GM19324 (cell line): ENCODE measurements around the gene DCTN2.

Experiments
- ATAC-seq: cut with Tn5 transposase; IDR thresholded peaks from one replicate; pipeline ENCODE4 v1.9.1; 2021; ENCODE audit warnings: mild to moderate bottlenecking, moderate library complexity; ENCODE audit not compliant: unreplicated experiment, low FRiP score

Gene DCTN2

DNA sequence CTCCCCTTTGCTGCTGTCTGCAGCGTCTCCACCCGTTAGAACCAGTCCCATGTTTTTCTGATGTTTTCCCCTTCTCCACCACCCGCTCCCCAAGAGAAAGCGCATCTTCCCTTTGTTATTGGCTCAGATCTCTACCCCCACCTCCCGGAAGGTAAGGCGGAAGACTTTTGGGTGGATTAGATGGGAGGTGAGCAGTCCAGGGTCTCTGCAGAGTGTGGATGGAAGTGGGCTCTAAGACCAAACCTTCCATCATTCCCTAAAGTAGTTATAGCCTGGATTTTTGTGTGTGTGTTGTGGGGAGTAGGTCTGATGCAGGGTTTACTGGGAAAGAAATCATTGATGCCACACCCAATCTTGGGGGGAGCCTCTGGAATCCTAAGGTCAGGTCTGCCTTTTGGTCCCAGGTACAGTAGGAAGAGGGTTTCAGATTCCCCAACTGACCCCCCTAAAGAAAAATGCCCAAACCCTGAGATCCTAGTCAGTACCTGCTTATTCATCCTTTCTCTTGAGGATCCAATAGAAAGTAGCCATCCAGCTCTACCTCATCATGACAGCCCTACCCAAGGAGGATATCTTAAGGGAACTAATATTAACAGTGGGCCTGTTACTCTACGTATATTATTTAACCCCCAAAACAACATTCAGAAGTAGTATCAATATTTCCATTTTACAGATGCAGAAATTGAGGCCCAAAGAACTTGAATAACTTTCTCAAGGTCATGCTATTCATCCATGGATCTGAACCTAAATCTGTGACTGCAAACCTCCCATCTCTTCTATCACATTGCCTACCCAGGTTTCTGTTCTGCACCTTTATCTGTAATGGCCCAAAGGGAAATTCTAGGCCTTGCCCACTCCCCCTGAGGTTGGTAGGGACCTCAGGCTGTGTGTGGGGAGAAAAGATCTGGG is 3.9 kb upstream of the DCTN2 start:
- no peak for ATAC-seq

DNA sequence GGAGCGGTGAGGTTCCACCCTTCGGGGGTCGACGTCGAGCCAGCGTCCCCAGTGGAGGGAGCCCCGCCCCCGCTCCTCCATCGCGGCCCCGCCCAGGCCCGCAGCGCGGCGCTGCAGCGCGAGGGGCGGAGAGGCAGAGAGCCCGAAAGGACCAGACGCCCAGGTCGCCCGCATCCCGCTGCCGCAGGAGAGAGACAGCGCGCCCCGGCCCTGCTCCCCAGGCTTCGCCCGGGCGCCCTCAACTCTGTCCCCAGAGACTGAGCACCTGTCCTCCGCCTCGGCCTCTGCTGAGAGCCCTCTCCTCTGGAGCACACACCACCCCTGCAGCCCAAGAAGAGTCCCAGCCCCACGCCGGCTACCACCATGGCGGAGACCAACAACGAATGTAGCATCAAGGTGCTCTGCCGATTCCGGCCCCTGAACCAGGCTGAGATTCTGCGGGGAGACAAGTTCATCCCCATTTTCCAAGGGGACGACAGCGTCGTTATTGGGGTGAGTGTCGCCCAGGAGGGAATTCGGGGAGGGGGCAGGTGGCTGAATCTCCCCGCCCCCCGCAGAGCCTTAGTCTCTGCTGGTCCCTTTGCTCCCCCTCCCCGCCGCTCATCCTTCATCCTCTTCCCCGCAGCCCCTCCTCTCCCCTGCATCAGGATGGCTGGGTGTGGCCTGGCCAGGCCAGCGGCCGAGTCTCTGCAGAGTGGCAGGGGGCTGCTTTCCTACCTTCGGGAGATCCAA is 3.1 kb upstream of the DCTN2 start, which contains the start of gene KIF5A:
KIF5A (plus strand) TSS at position 136 of the 732 bp plus-strand sequence; CDS start at position 364, 228 bp downstream.
- ATAC-seq, result no peak

DNA sequence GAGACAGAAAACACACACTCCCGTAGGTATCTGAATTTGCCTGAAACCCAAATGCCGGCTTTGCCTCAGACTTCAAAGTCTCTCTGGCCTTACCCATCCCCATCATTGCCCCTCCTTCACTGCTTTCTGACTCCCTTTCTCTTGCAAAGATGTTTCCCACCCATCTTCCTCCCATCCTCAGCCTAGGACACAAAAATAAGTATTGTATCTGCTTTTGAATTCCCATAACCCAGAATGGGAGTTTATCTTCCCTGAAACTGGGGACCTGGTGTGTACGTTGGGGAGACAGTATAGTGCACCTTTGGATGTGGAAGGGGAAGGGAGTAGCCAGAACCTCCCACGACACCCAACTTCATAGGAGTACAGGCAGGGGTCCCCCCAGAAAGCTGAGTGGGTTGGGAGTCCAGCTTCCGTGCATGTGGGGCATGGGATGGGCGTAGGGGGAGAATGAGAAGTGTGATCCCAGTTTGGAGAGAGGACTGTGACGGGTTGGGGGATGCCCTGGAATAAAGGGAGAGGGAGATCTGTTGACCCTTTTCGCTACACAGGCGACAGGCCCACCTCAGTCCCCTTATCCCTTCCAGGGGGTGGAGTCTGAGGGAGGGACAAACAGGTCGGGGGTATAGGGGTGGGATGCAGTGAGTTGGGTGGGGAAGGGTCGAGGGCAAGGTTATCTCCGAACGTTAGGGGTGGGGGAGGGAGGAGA is 2.4 kb upstream of the DCTN2 start:
- ATAC-seq, result no peak

DNA sequence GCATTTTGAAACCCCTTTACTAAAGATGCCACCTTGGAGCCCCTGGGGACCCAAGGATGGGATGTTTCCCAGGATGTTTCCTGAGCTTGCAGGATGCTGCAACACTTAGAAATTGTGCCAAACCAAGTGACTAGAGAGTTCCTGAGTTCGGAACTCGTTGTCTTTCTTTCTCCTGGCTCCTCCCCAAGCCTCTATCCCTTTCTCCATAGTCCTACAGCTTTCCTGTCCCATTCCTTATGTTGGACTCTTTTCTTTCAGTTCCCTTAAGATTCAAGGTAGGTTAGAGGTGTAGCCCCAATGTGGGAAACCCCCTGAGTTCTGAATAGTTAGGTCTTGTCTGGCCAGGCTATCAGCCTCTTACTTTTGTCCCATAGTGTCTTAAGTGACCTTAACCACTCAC is 1.5 kb upstream of the DCTN2 start:
- no peak for ATAC-seq

DNA sequence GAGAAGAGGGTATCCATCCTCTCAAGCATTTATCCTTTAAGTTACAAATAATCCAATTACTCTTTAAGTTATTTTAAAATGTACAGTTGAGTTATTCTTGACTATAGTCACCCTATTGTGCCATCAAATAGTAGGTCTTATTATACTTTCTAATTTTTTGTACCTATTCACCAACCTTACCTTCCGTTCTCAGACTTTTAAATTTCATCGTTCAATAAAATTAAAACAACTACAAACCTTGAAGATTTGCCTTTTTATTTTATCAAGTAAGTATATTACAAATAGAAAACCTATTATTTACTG is 972 bp upstream of the DCTN2 start:
- ATAC-seq, result no peak

DNA sequence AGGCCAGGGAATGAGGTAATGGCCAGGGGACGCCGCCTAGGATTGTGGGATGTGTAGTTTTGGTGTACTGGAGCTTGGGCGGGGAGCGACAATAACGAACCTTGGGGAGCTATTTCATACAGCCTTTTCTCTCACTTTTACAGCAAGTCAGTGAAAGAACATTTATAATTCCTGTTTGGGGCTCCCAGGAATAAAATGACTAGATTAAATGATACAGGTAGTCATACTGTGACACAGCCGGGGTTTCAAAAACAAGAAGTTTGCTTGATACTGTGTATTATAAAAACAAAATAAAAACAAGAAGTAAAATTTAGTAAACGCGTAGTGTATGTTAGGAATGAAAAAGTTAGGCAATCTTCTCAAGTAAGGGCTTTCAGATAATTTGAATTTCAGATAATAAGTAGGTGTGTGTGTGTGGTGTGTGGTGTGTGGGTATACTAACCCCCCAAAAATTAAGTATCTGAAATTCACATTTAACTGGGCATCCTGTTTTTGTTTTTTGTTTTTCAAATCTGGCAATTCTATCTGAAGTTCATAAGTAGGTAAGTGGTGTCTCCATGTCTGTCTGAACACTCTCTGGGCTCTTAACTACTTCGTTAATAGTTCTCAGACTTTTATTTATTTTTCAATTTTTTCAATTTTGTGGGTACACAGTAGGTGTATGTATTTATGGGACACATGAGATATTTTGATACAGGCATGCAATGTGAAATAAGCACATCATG is 458 bp upstream of the DCTN2 start:
- no peak for ATAC-seq

DNA sequence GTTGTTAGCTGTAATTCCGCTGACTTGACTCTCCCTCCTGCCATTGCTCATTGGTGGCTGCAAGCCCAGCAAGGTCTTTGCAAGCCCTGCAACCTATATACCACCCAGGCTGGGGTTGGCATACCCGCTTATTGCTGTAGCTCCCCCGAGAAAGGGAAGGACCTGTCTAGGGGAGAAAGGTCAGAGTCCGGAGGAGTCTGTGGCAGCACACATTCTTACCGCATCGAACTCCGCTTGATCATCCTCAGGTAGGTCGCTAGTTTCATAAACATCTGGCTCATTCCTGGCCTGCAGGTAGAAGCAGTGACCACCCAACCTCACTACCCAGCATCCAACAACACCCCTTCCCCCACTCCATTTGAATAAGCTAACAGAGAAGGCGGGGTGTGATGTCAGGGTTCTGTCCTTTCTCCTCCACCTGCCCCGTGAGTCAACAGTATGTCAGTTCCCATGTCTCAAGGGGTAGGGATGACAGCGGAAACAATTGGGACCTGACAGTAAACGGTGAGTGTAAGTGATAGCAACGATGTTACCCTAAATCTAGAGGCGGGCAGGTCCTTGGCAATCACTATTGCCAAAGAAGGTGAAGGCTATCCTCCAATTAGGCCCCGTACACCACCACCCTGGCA is 1.1 kb downstream of the DCTN2 start:
- no peak for ATAC-seq

DNA sequence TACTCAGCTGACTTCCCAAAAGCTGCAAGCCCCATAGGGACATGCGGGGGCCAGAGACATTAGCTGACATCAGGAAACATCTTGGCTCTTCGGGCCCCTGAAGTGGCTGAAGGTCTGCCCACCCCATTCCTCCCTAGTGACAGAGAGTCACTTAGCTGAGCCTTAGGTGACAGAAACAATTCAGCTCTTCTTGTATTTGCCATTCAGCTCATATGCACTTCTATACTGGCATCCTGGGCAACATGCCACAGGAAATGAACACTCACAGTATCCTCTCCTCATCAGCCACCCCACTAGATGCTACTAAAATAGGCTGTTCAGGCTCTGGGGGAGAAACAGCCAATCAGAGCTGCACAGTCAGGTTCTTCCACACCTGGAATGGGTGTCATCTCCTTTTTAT is 3.4 kb downstream of the DCTN2 start:
- ATAC-seq, result no peak

DNA sequence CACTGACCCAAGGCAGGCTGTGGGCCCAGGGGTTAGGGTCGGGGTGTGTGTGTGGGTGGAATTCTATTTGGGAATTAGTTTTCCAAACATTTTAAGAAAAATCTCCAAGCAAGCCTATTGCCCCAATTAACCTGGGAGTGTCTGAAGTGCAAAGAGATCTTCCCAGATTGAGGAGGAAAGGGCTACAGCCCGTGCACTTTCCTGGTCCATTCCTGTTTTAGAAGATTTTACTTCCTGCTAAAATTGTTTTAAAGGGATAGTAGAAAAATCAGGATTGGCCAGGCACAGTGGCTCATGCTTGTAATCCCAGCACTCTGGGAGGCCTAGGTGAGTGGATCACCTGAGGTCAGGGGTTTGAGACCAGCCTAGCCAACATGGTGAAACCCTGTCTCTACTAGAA is 5.3 kb downstream of the DCTN2 start:
- ATAC-seq, result no peak

DNA sequence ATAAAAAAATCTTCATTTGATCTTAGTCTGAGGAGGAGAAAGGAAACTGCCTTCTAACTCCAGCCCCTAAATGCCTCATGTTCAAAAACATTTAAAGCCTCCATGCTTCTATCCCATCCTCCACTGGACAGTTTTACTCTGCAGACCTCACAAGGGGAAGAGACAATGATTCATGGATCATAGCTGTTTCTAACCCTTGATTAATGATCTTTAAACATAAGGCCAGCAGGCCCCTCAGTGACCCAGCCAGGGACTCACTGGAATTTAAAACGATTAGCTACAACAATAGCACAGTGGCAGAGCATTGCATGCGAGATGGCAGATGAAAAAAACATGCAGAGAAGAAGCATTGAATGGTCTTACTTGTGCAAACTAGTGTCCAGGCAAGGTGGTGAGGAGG is 6.0 kb downstream of the DCTN2 start:
- no peak for ATAC-seq

DNA sequence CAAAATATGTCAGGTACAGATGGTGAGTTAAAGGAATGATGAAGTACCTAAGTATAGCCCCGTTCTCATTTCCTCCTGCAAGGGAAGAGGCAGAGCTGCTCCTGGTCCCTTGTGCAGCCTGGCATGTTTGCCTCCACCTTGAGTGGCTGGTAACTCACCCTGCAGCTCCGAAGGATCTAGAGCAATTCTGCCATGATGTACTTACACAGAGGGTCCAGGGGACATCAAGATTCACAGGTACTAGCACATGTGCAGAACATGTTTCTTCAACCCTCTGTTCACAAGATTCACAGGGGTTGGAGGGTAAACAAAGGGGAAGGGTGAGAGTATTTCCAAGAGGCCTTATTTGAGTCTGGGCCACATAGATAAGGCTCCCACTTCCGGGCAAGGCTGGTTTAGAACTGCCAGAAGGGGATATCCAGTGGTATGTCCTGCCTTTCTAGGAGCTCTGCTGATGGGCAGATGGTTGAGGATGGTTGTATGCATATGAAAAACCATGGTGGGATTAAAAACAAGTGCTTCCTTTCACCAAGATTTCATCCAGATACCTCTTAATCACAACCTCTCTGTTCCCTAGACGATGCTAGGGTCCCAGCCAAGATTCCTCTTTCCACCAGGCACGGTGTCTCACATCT is 7.7 kb downstream of the DCTN2 start:
- no peak for ATAC-seq

DNA sequence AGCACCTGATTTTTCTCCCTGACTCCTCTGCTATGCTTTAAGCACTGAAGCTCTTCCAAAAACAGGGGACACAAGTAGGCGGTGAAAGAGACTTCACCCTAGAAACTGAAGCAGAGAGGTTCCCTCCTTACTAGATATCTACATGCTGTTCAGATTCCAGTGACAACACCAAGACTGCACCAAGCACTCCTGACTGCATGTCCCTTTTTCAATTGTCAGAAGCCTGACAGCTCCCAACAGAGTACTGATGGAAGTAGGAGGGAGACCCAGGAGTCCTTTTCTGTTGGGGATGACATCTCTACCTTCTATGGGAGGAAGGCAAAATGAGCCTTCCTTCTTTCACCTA is 10.4 kb downstream of the DCTN2 start:
- no peak for ATAC-seq

DNA sequence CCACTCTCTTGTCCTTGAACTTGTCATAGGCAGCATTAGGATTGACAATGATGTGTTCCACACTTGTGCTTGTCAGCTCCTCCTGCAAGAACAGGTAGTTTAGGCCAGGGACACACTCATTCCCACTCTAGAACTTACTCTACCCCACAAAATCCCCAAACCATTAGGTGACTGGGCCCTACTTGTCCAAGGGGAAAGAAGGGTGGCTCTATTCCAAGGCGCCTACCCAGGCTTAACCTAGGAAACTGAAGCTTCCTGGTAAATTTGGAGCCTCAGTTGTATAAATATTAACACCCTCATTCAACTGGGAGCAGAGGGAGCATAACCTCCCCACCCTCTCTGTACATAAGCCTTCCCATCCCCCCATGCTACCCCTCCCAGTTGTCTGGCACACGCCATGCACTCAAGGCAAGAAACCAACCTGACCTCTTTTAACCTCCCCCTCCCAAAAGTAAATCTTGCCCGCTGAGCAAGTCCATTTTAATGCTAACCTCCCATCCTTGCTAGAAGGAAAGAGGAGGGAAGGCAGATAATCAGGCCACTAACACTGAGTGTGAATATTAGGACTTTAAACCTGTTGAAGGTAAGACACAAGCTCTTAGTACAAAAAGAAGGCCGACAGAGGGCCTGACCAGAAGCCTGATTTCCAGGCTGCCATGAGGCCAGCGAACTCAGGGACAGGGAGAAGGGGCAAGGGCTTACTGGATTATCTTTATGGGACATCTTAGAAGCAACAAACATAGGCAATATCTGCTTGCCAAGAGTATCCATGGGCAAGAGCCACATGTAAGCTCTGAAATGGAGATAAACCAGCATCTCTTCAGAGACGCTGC is 11.0 kb downstream of the DCTN2 start:
- no peak for ATAC-seq

DNA sequence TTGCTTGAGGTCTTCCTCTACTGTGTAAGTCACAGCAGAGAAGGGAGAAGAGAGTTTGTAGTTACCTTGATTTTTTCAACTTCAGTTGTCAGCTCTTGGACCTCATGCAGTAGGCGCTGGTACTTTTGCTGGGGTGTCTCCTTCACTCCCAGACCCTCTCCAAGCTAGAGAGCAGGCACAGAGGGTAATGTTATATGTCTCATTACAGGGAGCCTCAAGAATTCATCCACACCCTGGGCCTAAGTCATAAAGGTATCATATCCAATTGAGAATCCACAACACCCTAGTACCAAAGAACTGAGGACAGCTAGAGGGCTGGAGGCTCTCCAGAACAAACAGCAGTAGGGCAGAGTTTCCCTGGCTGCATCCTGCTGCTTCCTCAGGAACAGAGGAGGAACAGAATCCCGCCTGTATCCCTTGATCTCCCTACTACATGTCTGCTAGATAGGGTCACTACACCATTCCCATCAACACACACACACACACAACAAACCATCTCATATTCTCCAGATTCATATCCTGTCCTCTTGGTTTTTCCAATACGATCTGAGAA is 11.9 kb downstream of the DCTN2 start:
- ATAC-seq, result no peak

DNA sequence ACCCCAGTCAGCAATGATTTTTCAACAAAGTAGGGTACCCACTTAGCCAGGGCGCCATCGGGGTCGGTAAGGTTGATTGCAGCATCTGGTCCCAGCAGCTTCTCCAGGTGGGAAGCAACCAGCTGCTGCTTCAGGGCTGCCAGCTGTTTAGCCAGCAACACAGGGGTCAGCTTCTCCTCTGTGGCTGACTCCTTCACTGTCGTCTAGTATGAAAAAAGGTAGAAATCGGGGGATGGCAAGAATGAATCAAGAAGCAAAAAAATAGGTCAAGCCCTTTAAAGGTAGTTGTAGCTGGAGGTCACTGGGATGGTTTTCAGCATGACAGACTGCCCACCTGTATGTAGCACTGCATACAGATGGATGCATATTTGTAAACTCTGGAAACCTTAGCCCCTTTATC is 12.7 kb downstream of the DCTN2 start:
- no peak for ATAC-seq

DNA sequence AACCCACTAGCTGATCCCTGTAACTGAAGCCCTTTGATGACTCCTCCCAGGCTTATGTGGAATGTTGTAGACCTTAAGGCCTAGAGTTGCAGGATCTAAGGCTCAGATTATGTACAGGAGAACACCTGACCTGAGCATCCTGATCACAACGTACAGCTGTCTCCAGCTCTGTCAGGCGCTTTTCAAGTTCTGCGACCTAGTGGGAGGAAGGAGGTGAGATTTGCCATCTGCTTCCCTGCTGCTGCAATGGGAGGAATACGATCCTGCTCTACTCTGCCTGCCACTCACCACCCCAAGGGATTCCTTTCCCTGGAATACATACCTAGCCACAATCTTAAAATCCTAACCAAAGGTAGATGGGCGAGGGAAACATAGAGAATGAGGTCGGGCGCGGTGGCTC is 13.9 kb downstream of the DCTN2 start:
- ATAC-seq, result no peak

DNA sequence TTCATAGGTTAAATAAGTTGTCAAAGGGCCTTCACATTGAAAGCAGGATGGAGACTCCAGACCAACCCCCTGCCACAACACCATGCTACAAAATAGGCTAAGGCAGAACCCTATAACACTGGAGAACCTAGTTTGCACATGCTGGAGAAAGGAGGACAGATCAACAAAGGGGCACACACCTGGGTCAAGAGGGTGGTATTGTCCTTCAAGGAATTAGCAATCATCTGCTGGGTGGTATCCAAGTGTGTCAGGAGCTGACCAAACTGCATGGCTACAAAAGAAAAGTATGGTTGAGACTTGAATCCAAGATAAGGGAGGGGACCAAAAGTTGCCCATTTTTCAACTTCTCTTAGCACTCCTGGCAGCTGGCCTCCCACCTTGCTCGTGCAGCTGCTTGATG is 15.2 kb downstream of the DCTN2 start:
- no peak for ATAC-seq

DNA sequence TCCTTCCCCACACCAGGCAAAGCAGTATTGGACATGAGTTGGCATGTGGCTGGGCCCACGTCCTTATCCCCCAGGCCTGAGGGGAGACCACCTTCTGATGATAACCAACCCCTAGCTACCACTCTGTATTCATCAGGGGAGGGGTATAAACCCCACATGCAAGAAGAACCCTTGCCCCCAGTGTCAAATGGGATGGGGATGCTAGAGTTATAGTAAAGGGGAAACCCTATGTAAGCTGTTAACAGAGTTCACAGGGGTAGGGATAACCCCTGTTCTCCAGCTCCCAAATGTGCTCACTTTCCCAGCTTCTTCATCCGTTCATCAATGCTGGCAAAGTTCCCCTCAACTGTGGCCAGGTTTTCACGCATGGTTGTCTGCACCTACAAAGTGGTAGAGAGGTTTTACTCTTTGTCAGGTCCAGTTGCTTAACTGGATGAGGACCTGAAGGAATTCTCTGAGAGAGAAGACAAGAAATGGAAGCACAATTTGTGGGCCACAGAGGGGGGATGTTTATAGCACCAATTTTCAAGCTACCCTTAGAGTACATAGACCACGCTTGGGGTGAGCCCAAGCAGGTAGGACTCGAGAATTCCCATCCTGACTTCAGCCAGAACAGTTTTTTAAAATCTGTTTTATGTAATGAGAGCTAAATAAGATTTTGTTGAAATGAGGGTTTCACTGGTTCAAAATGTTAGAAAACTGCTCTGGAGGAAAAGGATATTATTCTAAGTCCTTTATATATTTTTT is 16.4 kb downstream of the DCTN2 start:
- no peak for ATAC-seq
